Thoracic aorta (tissue), 2 donors: ENCODE measurements around the gene CKAP2L. TPM values are rescaled to one million over a fixed set of nuclear protein-coding genes. Genes with fewer than 3 reads are reported as not detected.

ENCODE experiments used
- ATAC-seq: fragments of 150-250 bp; one replicate; pipeline ENCODE4 v1.8.0; 2017; ENCODE audit warnings: low read depth; ENCODE audit not compliant: insufficient number of reproducible peaks, low FRiP score
- DNase-seq: peaks from one replicate; pipeline ENCODE4 v3.0.0-alpha.2; 2020; ENCODE audit warnings: low spot score
- H3K27ac ChIP-seq, 2 donors: fragments of 200-600 bp; sonication (generic); 1 replicate in 1 of 2; 2 replicates in 1 of 2; pipeline ENCODE4 v1.5.1; 2016; ENCODE audit warnings: mild to moderate bottlenecking in 2 of 2, moderate library complexity in 2 of 2
- H3K27me3 ChIP-seq: fragments of 200-600 bp; sonication (generic); replicated peaks from 2 replicates; pipeline ENCODE4 v1.6.0; 2016; ENCODE audit warnings: mild to moderate bottlenecking; ENCODE audit not compliant: insufficient read depth
- H3K36me3 ChIP-seq: fragments of 200-600 bp; sonication (generic); one replicate; pipeline ENCODE4 v1.5.1; 2016
- H3K4me1 ChIP-seq, 2 donors: fragments of 200-600 bp; sonication (generic); 1 replicate in 1 of 2; 2 replicates in 1 of 2; pipeline versions ENCODE4 v1.5.1 to v1.6.0; 2016; ENCODE audit warnings: low read depth in 2 of 2, mild to moderate bottlenecking in 1 of 2; ENCODE audit not compliant: control insufficient read depth in 1 of 2
- H3K4me3 ChIP-seq: fragments of 200-600 bp; sonication (generic); 2 replicates; pipeline ENCODE4 v1.5.1; 2016; ENCODE audit warnings: mild to moderate bottlenecking
- H3K9me3 ChIP-seq: fragments of 200-600 bp; sonication (generic); 2 replicates; pipeline ENCODE4 v1.5.1; 2016
- CTCF ChIP-seq: fragments of 200-600 bp; sonication (generic); IDR thresholded peaks from one replicate; pipeline ENCODE4 v1.5.1; 2019; ENCODE audit warnings: antibody characterized with exemption
- total RNA-seq, 2 donors: library from RNA; depleted of rRNA; stranded (reverse); fragments of >200 nt; gene quantifications; one replicate each; pipeline versions ENCODE4 v1.1.0 to v1.2.3, GENCODE V29; 2016

The CKAP2L gene
- total RNA-seq, 2 donors from 2014 or later = 1.3 TPM; not detected in 1

- Histone ChIP-seq H3K4me3 (no peak overlapping the region), H3K27me3 (no peaks in the 10 kb centered on the region)
These were observed 25.9 kb upstream of the CKAP2L start for GRCh38 chr2:112790305-112790704.

GRCh38 chr2:112789186-112789585 lies 24.8 kb upstream of the CKAP2L start:
- TF ChIP-seq CTCF = no peak
- H3K27ac ChIP-seq = no peak overlapping the region

More at GRCh38 chr2:112790305-112790704, 25.9 kb upstream of the CKAP2L start:
- ATAC-seq (no peak), DNase-seq (no peak)
- Histone ChIP-seq H3K27ac (no peak overlapping the region), H3K36me3 (no peaks in the 10 kb centered on the region), H3K4me1 (no peaks in the 10 kb centered on the region), H3K9me3 (no peaks in the 10 kb centered on the region)
- no peak for TF ChIP-seq CTCF

GRCh38 chr2:112788653-112789052 lies 24.2 kb upstream of the CKAP2L start:
- no peaks in the 10 kb centered on the region for H3K36me3 ChIP-seq
- no peak for TF ChIP-seq CTCF
- no peaks in the 10 kb centered on the region for H3K27me3 ChIP-seq
- DNase-seq (no peak), ATAC-seq (no peak)
- H3K9me3 ChIP-seq = no peaks in the 10 kb centered on the region
- H3K4me3 ChIP-seq = no peak overlapping the region
- H3K4me1 ChIP-seq = no peaks in the 10 kb centered on the region
- H3K27ac ChIP-seq = no peak overlapping the region

More at GRCh38 chr2:112789186-112789585, 24.8 kb upstream of the CKAP2L start:
- no peaks in the 10 kb centered on the region for H3K36me3 ChIP-seq
- no peaks in the 10 kb centered on the region for H3K27me3 ChIP-seq
- ATAC-seq (no peak), DNase-seq (no peak)
- no peaks in the 10 kb centered on the region for H3K4me1 ChIP-seq
- H3K4me3 ChIP-seq = no peak overlapping the region
- H3K9me3 ChIP-seq = no peaks in the 10 kb centered on the region

GRCh38 chr2:112787729-112788393 lies 23.5 kb upstream of the CKAP2L start:
- Histone ChIP-seq H3K27ac (no peak overlapping the region), H3K27me3 (no peaks in the 10 kb centered on the region), H3K9me3 (no peaks in the 10 kb centered on the region), H3K4me1 (no peaks in the 10 kb centered on the region), H3K36me3 (no peaks in the 10 kb centered on the region), H3K4me3 (no peak overlapping the region)
- DNase-seq = no peak
- TF ChIP-seq CTCF = no peak
- ATAC-seq = no peak

GRCh38 chr2:112787294-112787693 lies 22.9 kb upstream of the CKAP2L start:
- DNase-seq (no peak), ATAC-seq (no peak)
- H3K27ac ChIP-seq = no peak overlapping the region
- no peaks in the 10 kb centered on the region for H3K27me3 ChIP-seq
- no peaks in the 10 kb centered on the region for H3K36me3 ChIP-seq
- H3K4me3 ChIP-seq = no peak overlapping the region
- no peak for TF ChIP-seq CTCF
- H3K4me1 ChIP-seq = no peaks in the 10 kb centered on the region
- no peaks in the 10 kb centered on the region for H3K9me3 ChIP-seq
